Measurements from ENCODE around the gene PKP2.
A peak's percentile ranks its signal among the peaks of the same experiment; 100 is the strongest.

- TF ChIP-seq POLR2A (IDR thresholded peaks at IDR 0.05) (no peak), CTCF (IDR thresholded peaks at IDR 0.05) (no peak), POLR2AphosphoS5 (IDR thresholded peaks at IDR 0.05) (peak; percentile 58)
Measured at GRCh38 chr12:32917094-32917611, 20.6 kb upstream of the PKP2 start.

Measured in prostate gland (tissue), 2 donors.